ENCODE results near the gene SIRT5.

The SIRT5 gene

GRCh38 chr6:13553646-13554045 is 20.8 kb upstream of the SIRT5 start:
- ChIA-PET POLR2A (no interaction called here), CTCF (no interaction called here)
- Histone ChIP-seq H3K9me3 (ENCODE audit: control insufficient read depth, insufficient read depth, low read depth, low read length) (no peaks in the 10 kb centered on the region), H3K4me1 (ENCODE audit: control insufficient read depth, insufficient read depth, low read length) (no peaks in the 10 kb centered on the region), H3K36me3 (ENCODE audit: control insufficient read depth in 2 of 2, insufficient read depth in 1 of 2, low read length in 2 of 2) (no peaks in the 10 kb centered on the region), H3K27ac (ENCODE audit: extremely low read depth, low read depth, low read length) (no peak overlapping the region), H3K4me3 (ENCODE audit: low read depth, low read length) (no peak overlapping the region)
- TF ChIP-seq TRIM28 (IDR thresholded peaks at IDR 0.05; ENCODE audit: borderline replicate concordance, low read length) (0 out of 2 replicates have a peak, but pooled peaks have one; percentile 34), ZNF580 (tag by site-specific recombination; IDR thresholded peaks at IDR 0.05) (peak; percentile 70; the same call in 1 of the 2 replicates), ZNF280D (tag by site-specific recombination; IDR thresholded peaks at IDR 0.05) (peak; percentile 77; the same call in 1 of the 2 replicates), IKZF3 (tag by site-specific recombination; IDR thresholded peaks at IDR 0.05) (no peak), SETDB1 (IDR thresholded peaks at IDR 0.05; ENCODE audit: insufficient read length, low read length) (peak; percentile 42), ZNF140 (tag by site-specific recombination; IDR thresholded peaks at IDR 0.05) (no peak), ZBTB26 (tag by site-specific recombination; optimal IDR thresholded peaks at IDR 0.05) (no peak), ZNF561 (tag by site-specific recombination; IDR thresholded peaks at IDR 0.05; ENCODE audit: borderline replicate concordance) (no peak), ZFHX2 (tag by site-specific recombination; conservative IDR thresholded peaks at IDR 0.05) (no peak)

- Histone ChIP-seq H3K4me1 (ENCODE audit: control insufficient read depth, insufficient read depth, low read length) (no peaks in the 10 kb centered on the region), H3K4me3 (ENCODE audit: low read depth, low read length) (no peak overlapping the region), H3K27ac (ENCODE audit: extremely low read depth, low read depth, low read length) (no peak overlapping the region), H3K9me3 (ENCODE audit: control insufficient read depth, insufficient read depth, low read depth, low read length) (no peaks in the 10 kb centered on the region), H3K36me3 (ENCODE audit: control insufficient read depth in 2 of 2, insufficient read depth in 1 of 2, low read length in 2 of 2) (no peaks in the 10 kb centered on the region)
- TF ChIP-seq HOXC10 (CRISPR knock-in tag; IDR thresholded peaks at IDR 0.05): no peak
- no peak for TF ChIP-seq SP2 (tag by site-specific recombination; IDR thresholded peaks at IDR 0.05)
- TF ChIP-seq MZF1 (tag by site-specific recombination; IDR thresholded peaks at IDR 0.05; ENCODE audit: borderline replicate concordance): peak; percentile 78; the same call in 1 of the 2 replicates
- ChIA-PET POLR2A (interaction anchor here (0.5 kb wide), 1 partner anchor 80 kb away, joined by 3 read pairs; no protein-coding TSS in a partner anchor), CTCF (interaction anchor here (0.6 to 0.8 kb wide), 2 partner anchors 116 to 158 kb away, joined by 3 to 4 read pairs; no protein-coding TSS in a partner anchor)
Observed at GRCh38 chr6:13554929-13555333, 19.5 kb upstream of the SIRT5 start.

- no peaks in the 10 kb centered on the region for H3K9me3 ChIP-seq (ENCODE audit: control insufficient read depth, insufficient read depth, low read depth, low read length)
- ChIA-PET CTCF (interaction anchor here (0.6 to 6.8 kb wide), 3 partner anchors 16 to 222 kb away, joined by 3 to 62 read pairs (median 3); partner anchors contain the start of gene SIRT5), POLR2A (no interaction called here)
- peaks cover 1% of the 10 kb centered on the region; the same call in 1 of the 2 replicates for H3K4me1 ChIP-seq (ENCODE audit: control insufficient read depth, insufficient read depth, low read length)
- H3K36me3 ChIP-seq (ENCODE audit: control insufficient read depth in 2 of 2, insufficient read depth in 1 of 2, low read length in 2 of 2): no peaks in the 10 kb centered on the region
- no peak overlapping the region for H3K27ac ChIP-seq (ENCODE audit: extremely low read depth, low read depth, low read length)
- no peak overlapping the region for H3K4me3 ChIP-seq (ENCODE audit: low read depth, low read length)
- TF ChIP-seq ZNF280C (tag by site-specific recombination; IDR thresholded peaks at IDR 0.05) (no peak), BCL11A (tag by site-specific recombination; IDR thresholded peaks at IDR 0.05; ENCODE audit: low read depth) (no peak), ZNF148 (tag by site-specific recombination; IDR thresholded peaks at IDR 0.05; ENCODE audit: borderline replicate concordance) (no peak), ZBTB44 (tag by site-specific recombination; IDR thresholded peaks at IDR 0.05) (no peak), HOXD13 (CRISPR knock-in tag; IDR thresholded peaks at IDR 0.05; ENCODE audit: borderline replicate concordance) (no peak), ZNF211 (tag by site-specific recombination; IDR thresholded peaks at IDR 0.05; ENCODE audit: low read depth) (no peak)
Observed at GRCh38 chr6:13557841-13558240, 16.6 kb upstream of the SIRT5 start.

Measured in HEK293 (cell line).